HEK293 (cell line): ENCODE data around the gene PRAF2.

Experiments used
- BCL11A ChIP-seq: fragments of 450-650 bp; formaldehyde crosslinking; IDR thresholded peaks from 2 replicates; pipeline ENCODE4 v1.5.1; 2016; ENCODE audit warnings: low read depth, missing biosample characterization, missing genetic modification characterization
- FEZF1 ChIP-seq: fragments of 450-650 bp; formaldehyde crosslinking; IDR thresholded peaks from 2 replicates; pipeline ENCODE4 v1.5.1; 2016; ENCODE audit warnings: missing biosample characterization, missing genetic modification characterization
- OVOL3 ChIP-seq: fragments of 450-650 bp; formaldehyde crosslinking; IDR thresholded peaks from 2 replicates; pipeline ENCODE4 v1.5.1; 2016; ENCODE audit warnings: missing biosample characterization, missing genetic modification characterization
- TRIM28 ChIP-seq: IDR thresholded peaks from 2 replicates; pipeline ENCODE4 v1.6.1; 2011; ENCODE audit warnings: low read length, control low read depth, borderline replicate concordance
- ZBTB48 ChIP-seq: fragments of 450-650 bp; formaldehyde crosslinking; IDR thresholded peaks from 2 replicates; pipeline ENCODE4 v1.5.1; 2016; ENCODE audit warnings: missing biosample characterization, missing genetic modification characterization
- ZFHX2 ChIP-seq: fragments of 450-650 bp; formaldehyde crosslinking; conservative IDR thresholded peaks from 2 replicates; pipeline ENCODE4 v1.5.1; 2016; ENCODE audit warnings: missing biosample characterization, missing genetic modification characterization
- ZFP37 ChIP-seq: fragments of 450-650 bp; formaldehyde crosslinking; IDR thresholded peaks from 2 replicates; pipeline ENCODE4 v1.5.1; 2016; ENCODE audit warnings: missing biosample characterization, missing genetic modification characterization
- ZFP69B ChIP-seq: fragments of 450-650 bp; formaldehyde crosslinking; IDR thresholded peaks from 2 replicates; pipeline ENCODE4 v1.5.1; 2016; ENCODE audit warnings: missing biosample characterization, missing genetic modification characterization
- ZNF146 ChIP-seq: fragments of 450-650 bp; formaldehyde crosslinking; IDR thresholded peaks from 2 replicates; pipeline ENCODE4 v1.5.1; 2016; ENCODE audit warnings: missing biosample characterization, missing genetic modification characterization
- ZNF157 ChIP-seq: fragments of 450-650 bp; formaldehyde crosslinking; IDR thresholded peaks from 2 replicates; pipeline ENCODE4 v1.5.1; 2016; ENCODE audit warnings: missing biosample characterization, missing genetic modification characterization
- ZNF16 ChIP-seq: fragments of 450-650 bp; formaldehyde crosslinking; IDR thresholded peaks from 2 replicates; pipeline ENCODE4 v1.5.1; 2016; ENCODE audit warnings: low read depth, missing biosample characterization, missing genetic modification characterization
- ZNF174 ChIP-seq: fragments of 450-650 bp; formaldehyde crosslinking; IDR thresholded peaks from 2 replicates; pipeline ENCODE4 v1.5.0; 2017; ENCODE audit warnings: missing biosample characterization, mild to moderate bottlenecking, missing genetic modification characterization
- ZNF302 ChIP-seq: fragments of 450-650 bp; formaldehyde crosslinking; IDR thresholded peaks from 2 replicates; pipeline ENCODE4 v1.5.1; 2016; ENCODE audit warnings: missing biosample characterization, missing genetic modification characterization, low read depth
- ZNF335 ChIP-seq: fragments of 450-650 bp; formaldehyde crosslinking; conservative IDR thresholded peaks from 2 replicates; pipeline ENCODE4 v1.5.1; 2016; ENCODE audit warnings: missing biosample characterization, missing genetic modification characterization
- ZNF366 ChIP-seq: fragments of 450-650 bp; formaldehyde crosslinking; conservative IDR thresholded peaks from 2 replicates; pipeline ENCODE4 v1.5.1; 2016; ENCODE audit warnings: missing biosample characterization, missing genetic modification characterization
- ZNF37A ChIP-seq: fragments of 450-650 bp; IDR thresholded peaks from 2 replicates; pipeline ENCODE4 v1.5.1; 2018; ENCODE audit warnings: missing biosample characterization, missing genetic modification characterization
- ZNF426 ChIP-seq: fragments of 450-650 bp; formaldehyde crosslinking; IDR thresholded peaks from 2 replicates; pipeline ENCODE4 v1.5.1; 2017; ENCODE audit warnings: missing biosample characterization, missing genetic modification characterization, mild to moderate bottlenecking, inconsistent platforms, moderate library complexity
- ZNF610 ChIP-seq: fragments of 450-650 bp; formaldehyde crosslinking; IDR thresholded peaks from 2 replicates; pipeline ENCODE4 v1.5.1; 2016; ENCODE audit warnings: missing biosample characterization, missing genetic modification characterization, borderline replicate concordance
- ZNF623 ChIP-seq: fragments of 450-650 bp; formaldehyde crosslinking; IDR thresholded peaks from 2 replicates; pipeline ENCODE4 v1.5.1; 2016; ENCODE audit warnings: missing biosample characterization, missing genetic modification characterization
- ZNF776 ChIP-seq: fragments of 450-650 bp; formaldehyde crosslinking; IDR thresholded peaks from 2 replicates; pipeline ENCODE4 v1.5.0; 2017; ENCODE audit warnings: missing biosample characterization, missing genetic modification characterization, borderline replicate concordance
- TF ChIP-seq, protein P1 (sequence below): fragments of 450-650 bp; formaldehyde crosslinking; IDR thresholded peaks from 2 replicates; pipeline ENCODE4 v1.5.1; 2016; ENCODE audit warnings: missing biosample characterization, missing genetic modification characterization
- TF ChIP-seq, protein P2 (sequence below): fragments of 450-650 bp; formaldehyde crosslinking; IDR thresholded peaks from 2 replicates; pipeline ENCODE4 v1.5.1; 2016; ENCODE audit warnings: missing biosample characterization, missing genetic modification characterization
- TF ChIP-seq, protein P3 (sequence below): fragments of 450-650 bp; formaldehyde crosslinking; IDR thresholded peaks from 2 replicates; pipeline ENCODE4; 2016; ENCODE audit warnings: missing biosample characterization, missing genetic modification characterization
- TF ChIP-seq, protein P4 (sequence below): fragments of 450-650 bp; formaldehyde crosslinking; IDR thresholded peaks from 2 replicates; pipeline ENCODE4 v1.5.1; 2016; ENCODE audit warnings: missing biosample characterization, missing genetic modification characterization
- TF ChIP-seq, protein P5 (sequence below): fragments of 450-650 bp; formaldehyde crosslinking; IDR thresholded peaks from 2 replicates; pipeline ENCODE4 v1.5.1; 2017; ENCODE audit warnings: missing biosample characterization, missing genetic modification characterization
- TF ChIP-seq, protein P6 (sequence below): fragments of 450-650 bp; formaldehyde crosslinking; IDR thresholded peaks from 2 replicates; pipeline ENCODE4 v1.5.1; 2017; ENCODE audit warnings: missing biosample characterization, missing genetic modification characterization
- TF ChIP-seq, protein P7 (sequence below): fragments of 450-650 bp; formaldehyde crosslinking; IDR thresholded peaks from 2 replicates; pipeline ENCODE4 v1.5.1; 2016; ENCODE audit warnings: missing biosample characterization, missing genetic modification characterization

PRAF2 gene

DNA sequence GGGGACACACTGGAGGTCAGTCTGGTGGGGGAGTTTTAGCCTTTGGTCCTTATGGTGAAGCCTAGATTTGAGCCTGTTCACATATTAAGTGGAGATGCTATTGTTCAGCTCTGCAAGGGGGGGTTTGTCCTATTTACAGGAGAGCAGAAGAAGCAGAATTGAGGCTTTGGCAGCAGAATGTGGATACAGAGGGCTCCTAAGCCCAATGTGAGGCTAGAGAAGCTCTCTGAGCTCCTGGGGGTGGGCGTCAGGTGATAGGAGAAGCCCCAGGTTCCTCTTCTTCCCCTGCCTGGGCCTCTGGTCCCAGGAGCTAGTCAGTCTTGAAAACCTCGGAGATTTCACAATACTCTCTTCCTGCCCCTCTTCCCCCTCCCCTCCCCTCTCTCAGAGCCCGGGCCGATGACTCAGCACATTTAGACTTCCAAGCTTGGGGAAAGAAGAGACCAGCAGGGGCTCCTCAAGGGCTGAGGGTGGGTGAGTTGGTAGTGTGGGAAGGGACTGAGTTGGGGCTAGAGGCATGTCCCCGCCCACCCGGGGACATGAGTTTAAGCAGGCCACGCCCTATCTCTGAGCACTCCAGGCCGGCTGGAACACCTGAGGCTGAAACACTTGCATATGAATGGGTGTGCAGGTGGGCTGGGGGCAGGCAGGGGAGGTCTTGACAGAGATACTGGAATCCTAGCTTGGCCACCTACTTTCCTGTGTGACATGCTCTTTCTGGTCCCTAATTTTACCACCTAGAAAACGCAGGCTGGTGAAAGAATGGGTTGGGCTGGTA is 34.0 kb downstream of the PRAF2 start (continued):
- TF ChIP-seq, protein P1, sequence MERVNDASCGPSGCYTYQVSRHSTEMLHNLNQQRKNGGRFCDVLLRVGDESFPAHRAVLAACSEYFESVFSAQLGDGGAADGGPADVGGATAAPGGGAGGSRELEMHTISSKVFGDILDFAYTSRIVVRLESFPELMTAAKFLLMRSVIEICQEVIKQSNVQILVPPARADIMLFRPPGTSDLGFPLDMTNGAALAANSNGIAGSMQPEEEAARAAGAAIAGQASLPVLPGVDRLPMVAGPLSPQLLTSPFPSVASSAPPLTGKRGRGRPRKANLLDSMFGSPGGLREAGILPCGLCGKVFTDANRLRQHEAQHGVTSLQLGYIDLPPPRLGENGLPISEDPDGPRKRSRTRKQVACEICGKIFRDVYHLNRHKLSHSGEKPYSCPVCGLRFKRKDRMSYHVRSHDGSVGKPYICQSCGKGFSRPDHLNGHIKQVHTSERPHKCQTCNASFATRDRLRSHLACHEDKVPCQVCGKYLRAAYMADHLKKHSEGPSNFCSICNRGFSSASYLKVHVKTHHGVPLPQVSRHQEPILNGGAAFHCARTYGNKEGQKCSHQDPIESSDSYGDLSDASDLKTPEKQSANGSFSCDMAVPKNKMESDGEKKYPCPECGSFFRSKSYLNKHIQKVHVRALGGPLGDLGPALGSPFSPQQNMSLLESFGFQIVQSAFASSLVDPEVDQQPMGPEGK = peak; percentile 84
- TF ChIP-seq, protein P2, sequence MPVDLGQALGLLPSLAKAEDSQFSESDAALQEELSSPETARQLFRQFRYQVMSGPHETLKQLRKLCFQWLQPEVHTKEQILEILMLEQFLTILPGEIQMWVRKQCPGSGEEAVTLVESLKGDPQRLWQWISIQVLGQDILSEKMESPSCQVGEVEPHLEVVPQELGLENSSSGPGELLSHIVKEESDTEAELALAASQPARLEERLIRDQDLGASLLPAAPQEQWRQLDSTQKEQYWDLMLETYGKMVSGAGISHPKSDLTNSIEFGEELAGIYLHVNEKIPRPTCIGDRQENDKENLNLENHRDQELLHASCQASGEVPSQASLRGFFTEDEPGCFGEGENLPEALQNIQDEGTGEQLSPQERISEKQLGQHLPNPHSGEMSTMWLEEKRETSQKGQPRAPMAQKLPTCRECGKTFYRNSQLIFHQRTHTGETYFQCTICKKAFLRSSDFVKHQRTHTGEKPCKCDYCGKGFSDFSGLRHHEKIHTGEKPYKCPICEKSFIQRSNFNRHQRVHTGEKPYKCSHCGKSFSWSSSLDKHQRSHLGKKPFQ (tag by site-specific recombination) = no peak
- TF ChIP-seq, protein P3, sequence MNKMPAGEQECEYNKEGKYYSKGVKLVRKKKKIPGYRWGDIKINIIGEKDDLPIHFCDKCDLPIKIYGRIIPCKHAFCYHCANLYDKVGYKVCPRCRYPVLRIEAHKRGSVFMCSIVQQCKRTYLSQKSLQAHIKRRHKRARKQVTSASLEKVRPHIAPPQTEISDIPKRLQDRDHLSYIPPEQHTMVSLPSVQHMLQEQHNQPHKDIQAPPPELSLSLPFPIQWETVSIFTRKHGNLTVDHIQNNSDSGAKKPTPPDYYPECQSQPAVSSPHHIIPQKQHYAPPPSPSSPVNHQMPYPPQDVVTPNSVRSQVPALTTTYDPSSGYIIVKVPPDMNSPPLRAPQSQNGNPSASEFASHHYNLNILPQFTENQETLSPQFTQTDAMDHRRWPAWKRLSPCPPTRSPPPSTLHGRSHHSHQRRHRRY (tag by site-specific recombination) = no peak
- TF ChIP-seq ZBTB48 (tag by site-specific recombination) (peak; percentile 83), ZNF426 (tag by site-specific recombination) (no peak), ZNF366 (no peak), ZNF776 (tag by site-specific recombination) (no peak), BCL11A (no peak), ZNF157 (tag by site-specific recombination) (no peak), ZNF174 (tag by site-specific recombination) (no peak), ZNF146 (tag by site-specific recombination) (no peak), ZNF16 (tag by site-specific recombination) (no peak), OVOL3 (tag by site-specific recombination) (no peak), ZNF623 (no peak), ZFHX2 (peak; percentile 81), ZFP37 (tag by site-specific recombination) (no peak), ZNF335 (tag by site-specific recombination) (0 out of 2 replicates have a peak, but pooled peaks have one; percentile 37), ZNF37A (tag by site-specific recombination) (no peak), ZNF302 (tag by site-specific recombination) (no peak), TRIM28 (no peak), ZNF610 (tag by site-specific recombination) (no peak), FEZF1 (tag by site-specific recombination) (no peak), ZFP69B (tag by site-specific recombination) (0 out of 2 replicates have a peak, but pooled peaks have one; percentile 19)
- TF ChIP-seq, protein P4, sequence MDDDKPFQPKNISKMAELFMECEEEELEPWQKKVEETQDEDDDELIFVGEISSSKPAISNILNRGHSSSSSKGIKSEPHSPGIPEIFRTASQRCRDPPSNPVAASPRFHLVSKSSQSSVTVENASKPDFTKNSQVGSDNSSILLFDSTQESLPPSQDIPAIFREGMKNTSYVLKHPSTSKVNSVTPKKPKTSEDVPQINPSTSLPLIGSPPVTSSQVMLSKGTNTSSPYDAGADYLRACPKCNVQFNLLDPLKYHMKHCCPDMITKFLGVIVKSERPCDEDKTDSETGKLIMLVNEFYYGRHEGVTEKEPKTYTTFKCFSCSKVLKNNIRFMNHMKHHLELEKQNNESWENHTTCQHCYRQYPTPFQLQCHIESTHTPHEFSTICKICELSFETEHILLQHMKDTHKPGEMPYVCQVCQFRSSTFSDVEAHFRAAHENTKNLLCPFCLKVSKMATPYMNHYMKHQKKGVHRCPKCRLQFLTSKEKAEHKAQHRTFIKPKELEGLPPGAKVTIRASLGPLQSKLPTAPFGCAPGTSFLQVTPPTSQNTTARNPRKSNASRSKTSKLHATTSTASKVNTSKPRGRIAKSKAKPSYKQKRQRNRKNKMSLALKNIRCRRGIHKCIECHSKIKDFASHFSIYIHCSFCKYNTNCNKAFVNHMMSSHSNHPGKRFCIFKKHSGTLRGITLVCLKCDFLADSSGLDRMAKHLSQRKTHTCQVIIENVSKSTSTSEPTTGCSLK (tag by site-specific recombination) = no peak
- TF ChIP-seq, protein P5, sequence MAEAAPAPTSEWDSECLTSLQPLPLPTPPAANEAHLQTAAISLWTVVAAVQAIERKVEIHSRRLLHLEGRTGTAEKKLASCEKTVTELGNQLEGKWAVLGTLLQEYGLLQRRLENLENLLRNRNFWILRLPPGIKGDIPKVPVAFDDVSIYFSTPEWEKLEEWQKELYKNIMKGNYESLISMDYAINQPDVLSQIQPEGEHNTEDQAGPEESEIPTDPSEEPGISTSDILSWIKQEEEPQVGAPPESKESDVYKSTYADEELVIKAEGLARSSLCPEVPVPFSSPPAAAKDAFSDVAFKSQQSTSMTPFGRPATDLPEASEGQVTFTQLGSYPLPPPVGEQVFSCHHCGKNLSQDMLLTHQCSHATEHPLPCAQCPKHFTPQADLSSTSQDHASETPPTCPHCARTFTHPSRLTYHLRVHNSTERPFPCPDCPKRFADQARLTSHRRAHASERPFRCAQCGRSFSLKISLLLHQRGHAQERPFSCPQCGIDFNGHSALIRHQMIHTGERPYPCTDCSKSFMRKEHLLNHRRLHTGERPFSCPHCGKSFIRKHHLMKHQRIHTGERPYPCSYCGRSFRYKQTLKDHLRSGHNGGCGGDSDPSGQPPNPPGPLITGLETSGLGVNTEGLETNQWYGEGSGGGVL (tag by site-specific recombination) = peak; percentile 92
- TF ChIP-seq, protein P6, sequence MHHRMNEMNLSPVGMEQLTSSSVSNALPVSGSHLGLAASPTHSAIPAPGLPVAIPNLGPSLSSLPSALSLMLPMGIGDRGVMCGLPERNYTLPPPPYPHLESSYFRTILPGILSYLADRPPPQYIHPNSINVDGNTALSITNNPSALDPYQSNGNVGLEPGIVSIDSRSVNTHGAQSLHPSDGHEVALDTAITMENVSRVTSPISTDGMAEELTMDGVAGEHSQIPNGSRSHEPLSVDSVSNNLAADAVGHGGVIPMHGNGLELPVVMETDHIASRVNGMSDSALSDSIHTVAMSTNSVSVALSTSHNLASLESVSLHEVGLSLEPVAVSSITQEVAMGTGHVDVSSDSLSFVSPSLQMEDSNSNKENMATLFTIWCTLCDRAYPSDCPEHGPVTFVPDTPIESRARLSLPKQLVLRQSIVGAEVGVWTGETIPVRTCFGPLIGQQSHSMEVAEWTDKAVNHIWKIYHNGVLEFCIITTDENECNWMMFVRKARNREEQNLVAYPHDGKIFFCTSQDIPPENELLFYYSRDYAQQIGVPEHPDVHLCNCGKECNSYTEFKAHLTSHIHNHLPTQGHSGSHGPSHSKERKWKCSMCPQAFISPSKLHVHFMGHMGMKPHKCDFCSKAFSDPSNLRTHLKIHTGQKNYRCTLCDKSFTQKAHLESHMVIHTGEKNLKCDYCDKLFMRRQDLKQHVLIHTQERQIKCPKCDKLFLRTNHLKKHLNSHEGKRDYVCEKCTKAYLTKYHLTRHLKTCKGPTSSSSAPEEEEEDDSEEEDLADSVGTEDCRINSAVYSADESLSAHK (tag by site-specific recombination) = 0 out of 2 replicates have a peak, but pooled peaks have one; percentile 28
- TF ChIP-seq, protein P7, sequence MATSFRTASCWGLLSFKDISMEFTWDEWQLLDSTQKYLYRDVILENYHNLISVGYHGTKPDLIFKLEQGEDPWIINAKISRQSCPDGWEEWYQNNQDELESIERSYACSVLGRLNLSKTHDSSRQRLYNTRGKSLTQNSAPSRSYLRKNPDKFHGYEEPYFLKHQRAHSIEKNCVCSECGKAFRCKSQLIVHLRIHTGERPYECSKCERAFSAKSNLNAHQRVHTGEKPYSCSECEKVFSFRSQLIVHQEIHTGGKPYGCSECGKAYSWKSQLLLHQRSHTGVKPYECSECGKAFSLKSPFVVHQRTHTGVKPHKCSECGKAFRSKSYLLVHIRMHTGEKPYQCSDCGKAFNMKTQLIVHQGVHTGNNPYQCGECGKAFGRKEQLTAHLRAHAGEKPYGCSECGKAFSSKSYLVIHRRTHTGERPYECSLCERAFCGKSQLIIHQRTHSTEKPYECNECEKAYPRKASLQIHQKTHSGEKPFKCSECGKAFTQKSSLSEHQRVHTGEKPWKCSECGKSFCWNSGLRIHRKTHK (tag by site-specific recombination) = no peak
